Keratinocyte (primary cell): ENCODE measurements around the gene CCDC33.

ENCODE experiments used
- EZH2 ChIP-seq: IDR thresholded peaks from one replicate; pipeline ENCODE4 v1.6.1; 2012; ENCODE audit warnings: inconsistent platforms, mild to moderate bottlenecking, low read length, moderate library complexity
- TF ChIP-seq, protein P1 (sequence below), 3 experiments: IDR thresholded peaks in 1 of 3; conservative IDR thresholded peaks in 1 of 3; optimal IDR thresholded peaks in 1 of 3; 2 replicates in 2 of 3; 3 replicates in 1 of 3; pipeline versions ENCODE3 to v1.5.1; 2011; ENCODE audit warnings: low read length in 3 of 3, mild to moderate bottlenecking in 3 of 3, moderate library complexity in 2 of 3, control low read depth in 1 of 3, inconsistent platforms in 1 of 3; ENCODE audit not compliant: insufficient read depth in 2 of 3; ENCODE audit errors: extremely low read depth in 1 of 3

DNA sequence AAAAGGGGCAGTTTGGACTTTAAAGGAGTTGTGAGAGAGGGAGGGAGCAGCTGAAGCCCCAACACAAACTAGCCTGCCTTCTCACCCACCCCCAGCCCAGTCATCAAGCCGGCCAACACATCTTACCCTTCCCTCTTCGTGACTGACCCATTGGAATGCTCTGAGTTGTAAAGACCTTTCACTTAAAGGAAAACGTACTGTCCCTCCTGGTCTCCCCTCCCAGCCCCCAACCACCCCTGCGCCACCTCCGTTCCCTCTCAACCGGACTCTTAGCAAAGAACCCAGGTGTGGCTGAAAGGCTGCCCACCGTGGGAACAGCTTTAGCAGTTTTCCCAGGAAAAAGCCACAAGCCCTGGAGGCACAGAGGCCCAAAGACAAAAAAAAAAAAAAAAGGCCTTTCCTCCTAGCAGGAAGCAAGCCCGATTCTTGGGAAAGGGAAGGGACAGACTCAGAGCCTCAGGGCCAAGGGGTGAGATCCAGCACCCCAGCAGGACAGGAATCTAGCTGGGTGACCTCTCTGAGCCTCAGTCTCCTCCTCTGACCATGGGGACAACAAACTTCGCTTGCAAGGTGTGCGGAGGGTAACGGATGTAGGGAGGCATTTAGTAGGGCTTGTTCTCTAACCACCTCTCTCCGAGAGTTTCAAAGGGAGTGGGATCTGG is 128.9 kb downstream of the CCDC33 start:
- TF ChIP-seq, protein P1, sequence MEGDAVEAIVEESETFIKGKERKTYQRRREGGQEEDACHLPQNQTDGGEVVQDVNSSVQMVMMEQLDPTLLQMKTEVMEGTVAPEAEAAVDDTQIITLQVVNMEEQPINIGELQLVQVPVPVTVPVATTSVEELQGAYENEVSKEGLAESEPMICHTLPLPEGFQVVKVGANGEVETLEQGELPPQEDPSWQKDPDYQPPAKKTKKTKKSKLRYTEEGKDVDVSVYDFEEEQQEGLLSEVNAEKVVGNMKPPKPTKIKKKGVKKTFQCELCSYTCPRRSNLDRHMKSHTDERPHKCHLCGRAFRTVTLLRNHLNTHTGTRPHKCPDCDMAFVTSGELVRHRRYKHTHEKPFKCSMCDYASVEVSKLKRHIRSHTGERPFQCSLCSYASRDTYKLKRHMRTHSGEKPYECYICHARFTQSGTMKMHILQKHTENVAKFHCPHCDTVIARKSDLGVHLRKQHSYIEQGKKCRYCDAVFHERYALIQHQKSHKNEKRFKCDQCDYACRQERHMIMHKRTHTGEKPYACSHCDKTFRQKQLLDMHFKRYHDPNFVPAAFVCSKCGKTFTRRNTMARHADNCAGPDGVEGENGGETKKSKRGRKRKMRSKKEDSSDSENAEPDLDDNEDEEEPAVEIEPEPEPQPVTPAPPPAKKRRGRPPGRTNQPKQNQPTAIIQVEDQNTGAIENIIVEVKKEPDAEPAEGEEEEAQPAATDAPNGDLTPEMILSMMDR (optimal IDR thresholded peaks at IDR 0.05 in 1 of 3, IDR thresholded peaks at IDR 0.05 in 1 of 3, conservative IDR thresholded peaks at IDR 0.05 in 1 of 3; ENCODE audit: extremely low read depth in 1 of 3, insufficient read depth in 2 of 3, low read length in 3 of 3): no peak
- TF ChIP-seq EZH2: no peak
